H9 (cell line): ENCODE data around the gene HTRA3. TPM values are rescaled to one million over a fixed set of nuclear protein-coding genes. Genes with fewer than 3 reads are reported as not detected.

Source experiments
- DNase-seq: peaks from one replicate; pipeline ENCODE4 v3.0.0-alpha.2; 2017
- H2AFZ ChIP-seq: one replicate; pipeline ENCODE4 v1.6.1; 2013; ENCODE audit warnings: mild to moderate bottlenecking, low read length, control low read depth, moderate library complexity
- H2AK5ac ChIP-seq: 2 replicates; pipeline ENCODE4 v1.6.1; 2013; ENCODE audit warnings: low read length, control low read depth, mixed read lengths; ENCODE audit not compliant: insufficient read length
- H2BK120ac ChIP-seq: one replicate; pipeline ENCODE4 v1.6.1; 2013; ENCODE audit warnings: low read depth, mild to moderate bottlenecking, low read length, control low read depth, inconsistent platforms; ENCODE audit not compliant: poor library complexity, severe bottlenecking
- H2BK12ac ChIP-seq: 2 replicates; pipeline ENCODE4 v1.6.1; 2013; ENCODE audit warnings: low read length, control low read depth, mixed read lengths, low read depth; ENCODE audit not compliant: insufficient read length
- H2BK15ac ChIP-seq: 2 replicates; pipeline ENCODE4 v1.6.1; 2013; ENCODE audit warnings: low read depth, low read length, control low read depth
- H2BK20ac ChIP-seq: one replicate; pipeline ENCODE4 v1.6.1; 2013; ENCODE audit warnings: low read depth, mild to moderate bottlenecking, low read length, control low read depth, inconsistent platforms; ENCODE audit not compliant: poor library complexity, severe bottlenecking
- H2BK5ac ChIP-seq: 2 replicates; pipeline ENCODE4 v1.6.1; 2013; ENCODE audit warnings: low read length, control low read depth, mixed read lengths; ENCODE audit not compliant: insufficient read length
- H3K14ac ChIP-seq: 2 replicates; pipeline ENCODE4 v1.6.1; 2013; ENCODE audit warnings: low read length, control low read depth; ENCODE audit not compliant: insufficient read depth
- H3K18ac ChIP-seq: 2 replicates; pipeline ENCODE4 v1.6.1; 2013; ENCODE audit warnings: low read depth, mild to moderate bottlenecking, mixed read lengths, low read length, control low read depth; ENCODE audit not compliant: insufficient read length
- H3K23ac ChIP-seq: 2 replicates; pipeline ENCODE4 v1.6.1; 2013; ENCODE audit warnings: low read length, control low read depth, mixed read lengths, low read depth; ENCODE audit not compliant: insufficient read length
- H3K23me2 ChIP-seq: 2 replicates; pipeline ENCODE4 v1.6.1; 2013; ENCODE audit warnings: low read depth, mild to moderate bottlenecking, mixed read lengths, low read length, control low read depth; ENCODE audit not compliant: insufficient read length, poor library complexity, severe bottlenecking
- H3K27ac ChIP-seq: 2 replicates; pipeline ENCODE4 v1.5.1; 2013; ENCODE audit warnings: low read length, control low read depth, mixed read lengths, low read depth; ENCODE audit not compliant: insufficient read length
- H3K27me3 ChIP-seq: 2 replicates; pipeline ENCODE4 v1.6.1; 2013; ENCODE audit warnings: low read length, control low read depth, inconsistent platforms; ENCODE audit not compliant: insufficient read depth
- H3K4ac ChIP-seq: 2 replicates; pipeline ENCODE4 v1.6.1; 2013; ENCODE audit warnings: low read depth, mild to moderate bottlenecking, control low read depth, inconsistent platforms, low read length, moderate library complexity
- H3K4me1 ChIP-seq: 2 replicates; pipeline ENCODE4 v1.6.1; 2013; ENCODE audit warnings: low read length, control low read depth, inconsistent platforms; ENCODE audit not compliant: insufficient read depth
- H3K4me2 ChIP-seq: 2 replicates; pipeline ENCODE4 v1.6.1; 2013; ENCODE audit warnings: low read length, control low read depth, mixed read lengths; ENCODE audit not compliant: insufficient read length, insufficient read depth
- H3K56ac ChIP-seq: 2 replicates; pipeline ENCODE4 v1.6.1; 2013; ENCODE audit warnings: low read depth, mild to moderate bottlenecking, mixed read lengths, low read length, control low read depth; ENCODE audit not compliant: insufficient read length
- H3K79me1 ChIP-seq: 2 replicates; pipeline ENCODE4 v1.6.1; 2013; ENCODE audit warnings: low read depth, mild to moderate bottlenecking, moderate library complexity, low read length, control low read depth, inconsistent platforms; ENCODE audit not compliant: insufficient read depth, poor library complexity, severe bottlenecking
- H3K79me2 ChIP-seq: 2 replicates; pipeline ENCODE4 v1.6.1; 2013; ENCODE audit warnings: low read length, control low read depth, inconsistent platforms; ENCODE audit not compliant: insufficient read depth
- H3K9ac ChIP-seq: 2 replicates; pipeline ENCODE4 v1.6.1; 2013; ENCODE audit warnings: low read length, control low read depth, mixed read lengths; ENCODE audit not compliant: insufficient read length; ENCODE audit errors: extremely low read depth
- H3K9me3 ChIP-seq: one replicate; pipeline ENCODE4 v1.6.1; 2013; ENCODE audit warnings: low read depth, low read length, inconsistent platforms; ENCODE audit not compliant: control insufficient read depth
- H3T11ph ChIP-seq: one replicate; pipeline ENCODE4 v1.6.1; 2013; ENCODE audit warnings: mild to moderate bottlenecking, low read length, control low read depth, inconsistent platforms
- H4K20me1 ChIP-seq: one replicate; pipeline ENCODE4 v1.6.1; 2013; ENCODE audit not compliant: control insufficient read depth, insufficient read length, insufficient read depth
- H4K5ac ChIP-seq: 2 replicates; pipeline ENCODE4 v1.6.1; 2013; ENCODE audit warnings: low read depth, mild to moderate bottlenecking, mixed read lengths, low read length, control low read depth; ENCODE audit not compliant: insufficient read length
- H4K8ac ChIP-seq: replicated peaks from 2 replicates; pipeline ENCODE4 v1.6.1; 2013; ENCODE audit warnings: low read length, control low read depth, mixed read lengths, low read depth; ENCODE audit not compliant: insufficient read length
- H4K91ac ChIP-seq: 2 replicates; pipeline ENCODE4 v1.6.1; 2013; ENCODE audit warnings: low read depth, mild to moderate bottlenecking, moderate library complexity, mixed read lengths, low read length, control low read depth; ENCODE audit not compliant: insufficient read length
- H3K27ac Mint-ChIP-seq, 3 experiments: 2 replicates in 2 of 3; 3 replicates in 1 of 3; pipeline ENCODE4 v1.8.0; 2020 to 2021; ENCODE audit warnings: mixed read lengths in 3 of 3, mild to moderate bottlenecking in 1 of 3, moderate library complexity in 1 of 3
- H3K27me3 Mint-ChIP-seq: 2 replicates; pipeline ENCODE4 v1.8.0; 2021; ENCODE audit warnings: low read depth, mild to moderate bottlenecking, moderate library complexity, mixed read lengths
- H3K36me3 Mint-ChIP-seq, 3 experiments: 2 replicates in 2 of 3; 3 replicates in 1 of 3; pipeline ENCODE4 v1.8.0; 2020 to 2021; ENCODE audit warnings: low read depth in 3 of 3, mixed read lengths in 3 of 3; ENCODE audit not compliant: insufficient read depth in 1 of 3
- H3K4me1 Mint-ChIP-seq, 2 experiments: 2 replicates each; pipeline ENCODE4 v1.8.0; 2020; ENCODE audit warnings: mixed read lengths in 2 of 2
- H3K4me3 Mint-ChIP-seq, 2 experiments: 2 replicates in 1 of 2; 3 replicates in 1 of 2; pipeline ENCODE4 v1.8.0; 2020 to 2021; ENCODE audit warnings: mild to moderate bottlenecking in 2 of 2, mixed read lengths in 2 of 2, moderate library complexity in 1 of 2
- H3K9me3 Mint-ChIP-seq, 2 experiments: 2 replicates in 1 of 2; 3 replicates in 1 of 2; pipeline ENCODE4 v1.8.0; 2020; ENCODE audit warnings: mild to moderate bottlenecking in 2 of 2, mixed read lengths in 2 of 2, moderate library complexity in 1 of 2
- CTCF ChIP-seq: fragments of 200-600 bp; sonication (generic); conservative IDR thresholded peaks from 3 replicates; pipeline ENCODE4 v1.8.0; 2021; ENCODE audit warnings: antibody characterized with exemption, mild to moderate bottlenecking
- WGBS: extraction: QIAGEN DNeasy Blood & Tissue Kit; methylation state at CpG from one replicate; pipeline ENCODE4 v1.1.7; 2013; ENCODE audit warnings: missing lambda C conversion rate, low lambda C conversion rate, mixed read lengths; ENCODE audit not compliant: insufficient read length; ENCODE audit errors: extremely low coverage; 5-methylcytosine and 5-hydroxymethylcytosine counted together
- total RNA-seq: library from RNA; stranded (reverse); gene quantifications from 2 replicates; pipeline ENCODE4 v1.2.1, GENCODE V29; 2021

Gene HTRA3
- total RNA-seq, 1 experiment from 2014 or later = 3.0 TPM

GRCh38 chr4:8345946-8346814 lies 76.6 kb downstream of the HTRA3 start:
- H3K27ac Mint-ChIP-seq = 0 out of 7 replicates have a peak overlapping the region, but pooled peaks of 1 of the 3 experiments have one; percentile 44
- H3K14ac ChIP-seq = no peak overlapping the region
- no peak overlapping the region for H3K4me3 Mint-ChIP-seq
- H4K5ac ChIP-seq = no peak overlapping the region
- TF ChIP-seq CTCF = no peak
- H3K27me3 Mint-ChIP-seq = peaks cover 40% of the 10 kb centered on the region
- no peak overlapping the region for H3K18ac ChIP-seq
- no peak overlapping the region for H4K8ac ChIP-seq
- no peak overlapping the region for H3T11ph ChIP-seq
- H3K23ac ChIP-seq = no peak overlapping the region
- H3K79me1 ChIP-seq = no peaks in the 10 kb centered on the region
- no peaks in the 10 kb centered on the region for H3K4me1 ChIP-seq
- H3K79me2 ChIP-seq = no peaks in the 10 kb centered on the region
- no peak overlapping the region for H3K27ac ChIP-seq
- no peaks in the 10 kb centered on the region for H3K9me3 Mint-ChIP-seq
- no peak overlapping the region for H3K4me2 ChIP-seq
- no peak overlapping the region for H2BK15ac ChIP-seq
- H4K91ac ChIP-seq = no peak overlapping the region
- no CpG with 5 or more reads among the region's 39 CpGs for WGBS
- DNase-seq = peak; percentile 27
- H2BK5ac ChIP-seq = no peak overlapping the region
- H3K4me1 Mint-ChIP-seq = peaks cover 12 to 20% of the 10 kb centered on the region in 2 experiments
- H2BK12ac ChIP-seq = no peak overlapping the region
- H3K56ac ChIP-seq = no peak overlapping the region
- no peak overlapping the region for H2BK20ac ChIP-seq
- no peak overlapping the region for H3K4ac ChIP-seq
- no peak overlapping the region for H2BK120ac ChIP-seq
- no peaks in the 10 kb centered on the region for H3K23me2 ChIP-seq
- no peak overlapping the region for H2AFZ ChIP-seq
- no peaks in the 10 kb centered on the region for H4K20me1 ChIP-seq
- no peaks in the 10 kb centered on the region for H3K27me3 ChIP-seq
- no peak overlapping the region for H3K9ac ChIP-seq
- no peak overlapping the region for H2AK5ac ChIP-seq
- no peaks in the 10 kb centered on the region; a peak in 1 of 7 replicates for H3K36me3 Mint-ChIP-seq
- no peaks in the 10 kb centered on the region for H3K9me3 ChIP-seq
